Liver (tissue), 9 donors: ENCODE results near the gene CRABP2. TPM values are rescaled to one million over a fixed set of nuclear protein-coding genes. Genes with fewer than 3 reads are reported as not detected.

Experiments
- DNase-seq: peaks from one replicate; pipeline ENCODE4 v3.0.0-alpha.2; 2017; ENCODE audit warnings: low spot score
- H3K27ac ChIP-seq, 2 donors: one replicate each; pipeline ENCODE4 v1.7.0; 2013; ENCODE audit warnings: inconsistent platforms in 2 of 2, low read length in 2 of 2, control low read depth in 1 of 2, low read depth in 1 of 2, mild to moderate bottlenecking in 1 of 2
- H3K27me3 ChIP-seq, 4 donors: one replicate each; pipeline versions ENCODE4 v1.6.1 to v1.7.0; 2013; ENCODE audit warnings: low read length in 3 of 4, inconsistent platforms in 1 of 4, mild to moderate bottlenecking in 1 of 4, moderate library complexity in 1 of 4; ENCODE audit not compliant: control insufficient read depth in 4 of 4, insufficient read depth in 4 of 4
- H3K36me3 ChIP-seq, 4 donors: one replicate each; pipeline versions ENCODE4 v1.6.1 to v1.7.0; 2013; ENCODE audit warnings: low read length in 3 of 4, mild to moderate bottlenecking in 3 of 4, low read depth in 1 of 4, moderate library complexity in 1 of 4; ENCODE audit not compliant: control insufficient read depth in 4 of 4, insufficient read depth in 3 of 4
- H3K4me1 ChIP-seq, 4 donors: one replicate each; pipeline versions ENCODE4 v1.6.1 to v1.7.0; 2013; ENCODE audit warnings: low read length in 3 of 4, mild to moderate bottlenecking in 3 of 4, moderate library complexity in 1 of 4; ENCODE audit not compliant: control insufficient read depth in 4 of 4, insufficient read depth in 4 of 4
- H3K4me3 ChIP-seq, 3 donors: one replicate each; pipeline versions ENCODE4 v1.6.1 to v1.7.0; 2013; ENCODE audit warnings: low read length in 3 of 3, control low read depth in 1 of 3, low read depth in 1 of 3, mild to moderate bottlenecking in 1 of 3
- H3K9ac ChIP-seq, 2 donors: one replicate each; pipeline ENCODE4 v1.7.0; 2013; ENCODE audit warnings: low read length in 2 of 2, mild to moderate bottlenecking in 2 of 2, moderate library complexity in 2 of 2, control low read depth in 1 of 2, low read depth in 1 of 2
- H3K9me3 ChIP-seq, 4 donors: one replicate each; pipeline versions ENCODE4 v1.6.1 to v1.7.0; 2013; ENCODE audit warnings: low read length in 3 of 4; ENCODE audit not compliant: control insufficient read depth in 4 of 4
- ATF3 ChIP-seq: IDR thresholded peaks from 2 replicates; pipeline ENCODE4 v1.6.1; 2016; ENCODE audit warnings: antibody characterized with exemption
- CTCF ChIP-seq: fragments of 150-350 bp; IDR thresholded peaks from 2 replicates; pipeline ENCODE4 v1.5.1; 2017; ENCODE audit warnings: improper control_type of control experiment, low read depth, low read length; ENCODE audit not compliant: missing input control
- EGR1 ChIP-seq, 2 donors: IDR thresholded peaks; 2 replicates each; pipeline ENCODE4 v1.6.1; 2016 to 2018; ENCODE audit warnings: antibody characterized with exemption in 2 of 2, low read depth in 2 of 2
- FOXA1 ChIP-seq: IDR thresholded peaks from 2 replicates; pipeline ENCODE4 v1.6.1; 2016; ENCODE audit warnings: antibody characterized with exemption
- FOXA2 ChIP-seq: IDR thresholded peaks from 2 replicates; pipeline ENCODE4 v1.6.1; 2016; ENCODE audit warnings: antibody characterized with exemption
- GABPA ChIP-seq, 2 donors: IDR thresholded peaks in 1 of 2; conservative IDR thresholded peaks in 1 of 2; 2 replicates each; pipeline ENCODE4 v1.6.1; 2016; ENCODE audit warnings: antibody characterized with exemption in 2 of 2, mild to moderate bottlenecking in 1 of 2, moderate library complexity in 1 of 2
- HNF4A ChIP-seq, 2 donors: conservative IDR thresholded peaks; 2 replicates each; pipeline ENCODE4 v1.6.1; 2016; ENCODE audit warnings: antibody characterized with exemption in 2 of 2, mild to moderate bottlenecking in 2 of 2
- HNF4G ChIP-seq: IDR thresholded peaks from 2 replicates; pipeline ENCODE4 v1.6.1; 2016; ENCODE audit warnings: antibody characterized with exemption
- JUND ChIP-seq, 2 donors: IDR thresholded peaks; 2 replicates each; pipeline ENCODE4 v1.6.1; 2016; ENCODE audit warnings: antibody characterized with exemption in 2 of 2
- MAX ChIP-seq: IDR thresholded peaks from 2 replicates; pipeline ENCODE4 v1.6.1; 2016; ENCODE audit warnings: antibody characterized with exemption
- NR2F2 ChIP-seq: IDR thresholded peaks from 2 replicates; pipeline ENCODE4 v1.6.1; 2016; ENCODE audit warnings: antibody characterized with exemption
- RAD21 ChIP-seq, 2 donors: IDR thresholded peaks; 2 replicates each; pipeline ENCODE4 v1.6.1; 2016; ENCODE audit warnings: antibody characterized with exemption in 2 of 2, mild to moderate bottlenecking in 2 of 2
- REST ChIP-seq: IDR thresholded peaks from 2 replicates; pipeline ENCODE4 v1.6.1; 2016; ENCODE audit warnings: antibody characterized with exemption, mild to moderate bottlenecking
- RXRA ChIP-seq, 2 donors: IDR thresholded peaks; 2 replicates each; pipeline ENCODE4 v1.6.1; 2017 to 2018; ENCODE audit warnings: antibody characterized with exemption in 2 of 2, mild to moderate bottlenecking in 1 of 2
- SP1 ChIP-seq: IDR thresholded peaks from 2 replicates; pipeline ENCODE4 v1.6.1; 2018; ENCODE audit warnings: antibody characterized with exemption, mild to moderate bottlenecking
- TAF1 ChIP-seq: conservative IDR thresholded peaks from 2 replicates; pipeline ENCODE4 v1.6.1; 2016; ENCODE audit warnings: antibody characterized with exemption, mild to moderate bottlenecking
- YY1 ChIP-seq: IDR thresholded peaks from 2 replicates; pipeline ENCODE4 v1.6.1; 2016; ENCODE audit warnings: antibody characterized with exemption, mild to moderate bottlenecking
- WGBS: extraction: QIAGEN DNeasy Blood & Tissue Kit; methylation state at CpG from one replicate; pipeline ENCODE4 v1.1.7; 2013; 5-methylcytosine and 5-hydroxymethylcytosine counted together
- polyA plus RNA-seq, 2 donors: library from polyadenylated mRNA; stranded (reverse) in 1 of 2; unstranded in 1 of 2; fragments of 200-250 nt in 1 of 2; fragments of >200 nt in 1 of 2; fragmentation: Nextera tagmentation in 1 of 2; extraction: Ambion mirVana in 1 of 2; gene quantifications; one replicate each; pipeline versions ENCODE4 v1.2.1 to v1.2.3, GENCODE V29; 2013 to 2015
- total RNA-seq, 2 donors: library from RNA; depleted of rRNA; stranded (reverse); fragments of >200 nt; gene quantifications; one replicate each; pipeline ENCODE4 v1.2.3, GENCODE V29; 2014
- donor health status: healthy.
- donor health status: healthy.
- donor health status: healthy.
- donor health status: healthy.
- donor health status: healthy.

Gene CRABP2
- total and polyA plus RNA-seq, 4 donors = 0.14 to 0.22 TPM; not detected in 2

- Histone ChIP-seq H3K4me1 (peaks cover 6 to 55% (median 47%) of the 10 kb centered on the region in 4 donors), H3K36me3 (peaks cover 5 to 22% (median 18%) of the 10 kb centered on the region in 4 donors), H3K9ac (no peak overlapping the region), H3K9me3 (no peaks in the 10 kb centered on the region), H3K27me3 (no peaks in the 10 kb centered on the region), H3K4me3 (no peak overlapping the region), H3K27ac (no peak overlapping the region)
- 85% methylated on average over 12 of the region's 12 CpGs for WGBS
- TF ChIP-seq FOXA1 (no peak), HNF4A (conservative IDR thresholded peaks at IDR 0.05) (no peak), JUND (IDR thresholded peaks at IDR 0.05) (no peak), YY1 (no peak), ATF3 (no peak), SP1 (no peak), EGR1 (IDR thresholded peaks at IDR 0.05; ENCODE audit: low read depth in 2 of 2) (no peak), NR2F2 (no peak)
- no peak for DNase-seq
Measured at GRCh38 chr1:156744344-156744743, 39.0 kb upstream of the CRABP2 start.

GRCh38 chr1:156743367-156744302 is 38.3 kb upstream of the CRABP2 start:
- Histone ChIP-seq H3K27ac (no peak overlapping the region), H3K36me3 (peaks cover 5 to 22% (median 18%) of the 10 kb centered on the region in 4 donors), H3K9me3 (no peaks in the 10 kb centered on the region), H3K27me3 (no peaks in the 10 kb centered on the region), H3K4me1 (peaks cover 6 to 48% (median 40%) of the 10 kb centered on the region in 4 donors), H3K9ac (no peak overlapping the region), H3K4me3 (no peak overlapping the region)
- WGBS = 91% methylated on average over 14 of the region's 14 CpGs
- no peak for DNase-seq
- TF ChIP-seq SP1 (no peak), JUND (IDR thresholded peaks at IDR 0.05) (no peak), FOXA2 (no peak), ATF3 (no peak), EGR1 (IDR thresholded peaks at IDR 0.05; ENCODE audit: low read depth in 2 of 2) (no peak), FOXA1 (no peak), HNF4A (conservative IDR thresholded peaks at IDR 0.05) (no peak), RXRA (IDR thresholded peaks at IDR 0.05) (no peak), NR2F2 (no peak), TAF1 (no peak), GABPA (IDR thresholded peaks at IDR 0.05 in 1 of 2, conservative IDR thresholded peaks at IDR 0.05 in 1 of 2) (no peak), HNF4G (no peak), RAD21 (IDR thresholded peaks at IDR 0.05) (no peak), YY1 (no peak)

- H3K9ac ChIP-seq = no peak overlapping the region
- 96% methylated on average over 4 of the region's 4 CpGs for WGBS
- no peaks in the 10 kb centered on the region for H3K27me3 ChIP-seq
- no peak for DNase-seq
- no peak overlapping the region for H3K27ac ChIP-seq
- TF ChIP-seq REST (no peak), FOXA1 (no peak), MAX (no peak), JUND (IDR thresholded peaks at IDR 0.05) (no peak), GABPA (IDR thresholded peaks at IDR 0.05 in 1 of 2, conservative IDR thresholded peaks at IDR 0.05 in 1 of 2) (no peak), TAF1 (no peak), HNF4A (conservative IDR thresholded peaks at IDR 0.05) (no peak), SP1 (no peak), HNF4G (no peak), RXRA (IDR thresholded peaks at IDR 0.05) (no peak), ATF3 (no peak), CTCF (no peak), NR2F2 (no peak)
- H3K4me1 ChIP-seq = peaks cover 3 to 40% (median 32%) of the 10 kb centered on the region in 4 donors
- no peak overlapping the region for H3K4me3 ChIP-seq
- no peaks in the 10 kb centered on the region for H3K9me3 ChIP-seq
- H3K36me3 ChIP-seq = peaks cover 5 to 25% (median 18%) of the 10 kb centered on the region in 4 donors
Measured at GRCh38 chr1:156742801-156743200, 37.4 kb upstream of the CRABP2 start.
